ENCODE results near the gene P4HA2. TPM values are rescaled to one million over a fixed set of nuclear protein-coding genes. Genes with fewer than 3 reads are reported as not detected.

The P4HA2 gene
- 10 to 100 TPM in 1 of 2 experiments, 1 to 10 TPM in 1; 8.3 to 19.4 TPM for total RNA-seq

DNA sequence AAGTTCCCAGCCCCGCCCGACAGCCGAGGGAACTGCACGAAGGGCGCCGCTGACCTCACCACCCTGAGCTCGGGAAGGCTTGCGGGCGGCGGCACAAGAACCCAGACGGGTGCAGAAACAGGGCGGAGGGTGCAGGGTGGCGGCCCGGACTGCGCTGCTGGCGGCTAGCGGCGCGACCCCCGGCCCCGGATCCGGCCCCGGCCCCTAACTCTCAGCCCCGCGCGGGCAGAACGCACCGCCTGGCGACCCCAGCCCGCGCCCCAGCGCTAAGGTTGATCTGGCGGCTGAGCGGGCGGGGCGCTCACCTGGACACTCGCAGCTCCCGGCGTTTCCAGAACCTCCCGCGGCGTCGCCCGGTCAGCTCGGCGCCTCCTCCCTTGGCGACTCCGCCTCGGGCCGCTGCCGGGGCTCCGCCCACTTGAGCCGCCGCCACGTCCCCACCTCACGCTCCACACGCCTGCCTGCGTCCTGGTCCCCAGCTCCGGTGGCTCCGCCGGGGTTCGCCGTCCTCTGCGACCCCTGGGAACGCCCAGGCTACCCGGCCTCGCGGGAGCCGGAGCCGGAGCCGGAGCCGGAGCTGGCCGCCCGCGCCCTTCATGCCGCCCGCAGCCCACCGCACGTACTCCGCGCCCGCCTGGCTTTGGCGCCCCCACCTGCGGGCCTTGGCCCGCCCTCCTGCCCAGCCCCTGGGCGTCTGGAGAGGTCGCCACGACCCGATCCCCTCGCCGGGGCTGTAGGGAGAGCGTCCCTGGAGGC lies at the start of gene P4HA2:
TSS of gene P4HA2 (minus strand) at position 369 of the 756 bp plus-strand sequence. CDS start 9,227 bp downstream, outside the sequence.
- peak within 1 kb of the TSS; percentile 49 for H3K4me3 Mint-ChIP-seq
- CTCF ChIA-PET = interaction anchor here (0.7 to 2.0 kb wide), 5 partner anchors 10 to 149 kb away, joined by 3 to 17 read pairs (median 4); no protein-coding TSS in a partner anchor

DNA sequence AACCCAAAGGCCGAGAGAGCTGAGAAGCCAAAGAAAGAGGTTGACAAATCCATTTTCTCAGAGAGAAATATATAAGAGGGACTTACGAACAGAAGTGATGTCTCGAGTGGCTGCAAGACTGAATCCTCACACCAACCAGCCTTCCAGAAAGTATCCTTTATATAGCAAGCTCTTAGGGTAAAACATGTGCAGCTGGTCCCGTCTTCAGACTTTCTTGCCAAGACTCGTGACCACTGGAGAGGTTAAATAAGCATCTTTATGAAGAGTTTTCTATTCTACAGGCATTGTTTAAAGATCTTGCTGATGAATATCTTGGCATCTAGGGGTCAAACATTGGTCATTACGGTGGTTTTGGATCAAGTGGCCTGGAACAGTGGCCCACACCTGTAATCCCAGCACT lies 49.6 kb upstream of the P4HA2 start:
- peaks cover 2% of the 10 kb centered on the region for H3K4me1 Mint-ChIP-seq

More for the DNA sequence above, at the start of gene P4HA2:
- ATAC-seq (peak; percentile 95), DNase-seq (peak; percentile 66)
- Mint-ChIP-seq H3K9me3 (ENCODE audit: low read depth) (no peaks in the 10 kb centered on the region), H3K27me3 (peaks cover 24% of the 10 kb centered on the region), H3K4me1 (peaks cover 25% of the 10 kb centered on the region), H3K27ac (no peak within 1 kb of the TSS), H3K36me3 (no peaks in the 10 kb centered on the region)

DNA sequence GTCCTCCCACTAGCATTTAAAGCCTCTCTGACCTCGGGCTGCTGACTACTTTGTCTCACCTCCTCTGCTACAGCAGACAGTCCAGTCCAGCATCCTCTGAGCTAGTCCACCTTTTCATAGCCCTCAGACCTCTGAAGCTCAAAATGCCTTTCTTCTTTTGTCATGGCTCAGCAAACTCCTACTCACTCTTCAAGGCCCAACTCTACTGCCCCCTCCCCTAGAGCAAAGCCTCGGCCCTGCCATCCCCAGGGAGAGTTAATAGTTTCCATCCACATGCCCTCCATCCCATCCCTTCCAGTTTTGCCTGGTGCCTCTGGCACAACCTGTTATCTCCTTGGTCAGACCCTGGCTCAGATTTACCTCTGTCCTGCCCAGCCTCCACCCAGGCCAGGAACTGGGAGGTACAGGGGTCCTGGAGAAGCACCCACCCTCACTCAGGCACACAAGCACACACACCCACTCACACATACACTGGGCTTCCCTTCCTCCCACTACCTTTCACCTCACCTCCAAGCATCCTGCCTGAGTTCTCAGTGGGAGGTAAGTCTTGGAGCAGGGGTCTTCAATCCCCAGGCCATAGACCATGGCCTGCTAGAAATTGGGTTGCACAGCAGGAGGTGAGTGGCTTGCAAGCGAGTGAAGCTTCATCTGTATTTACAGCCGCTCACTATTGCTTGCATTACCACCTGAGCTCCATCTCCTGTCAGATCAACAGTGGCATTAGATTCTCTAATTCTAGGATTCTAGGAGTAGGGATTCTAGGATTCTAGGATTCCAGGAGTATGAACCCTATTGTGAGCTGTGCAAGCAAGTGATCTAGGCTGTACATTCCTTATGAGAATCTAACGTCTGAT lies 47.9 kb upstream of the P4HA2 start:
- Mint-ChIP-seq H3K9me3 (ENCODE audit: low read depth) (no peaks in the 10 kb centered on the region), H3K4me3 (no peak overlapping the region), H3K27ac (no peak overlapping the region), H3K27me3 (peaks cover 14% of the 10 kb centered on the region), H3K36me3 (no peaks in the 10 kb centered on the region), H3K4me1 (peaks cover 5% of the 10 kb centered on the region)
- CTCF ChIA-PET = interaction anchor here (2.3 kb wide), 1 partner anchor 18 kb away, joined by 11 read pairs; the partner anchor contains the start of gene SLC22A4
- DNase-seq (no peak), ATAC-seq (no peak)

More for the DNA sequence above, 49.6 kb upstream of the P4HA2 start:
- DNase-seq (no peak), ATAC-seq (no peak)
- no peak overlapping the region for H3K27ac Mint-ChIP-seq
- H3K27me3 Mint-ChIP-seq = peaks cover 18% of the 10 kb centered on the region
- H3K4me3 Mint-ChIP-seq = no peak overlapping the region
- CTCF ChIA-PET = no interaction called here
- no peaks in the 10 kb centered on the region for H3K36me3 Mint-ChIP-seq
- H3K9me3 Mint-ChIP-seq (ENCODE audit: low read depth) = no peaks in the 10 kb centered on the region

DNA sequence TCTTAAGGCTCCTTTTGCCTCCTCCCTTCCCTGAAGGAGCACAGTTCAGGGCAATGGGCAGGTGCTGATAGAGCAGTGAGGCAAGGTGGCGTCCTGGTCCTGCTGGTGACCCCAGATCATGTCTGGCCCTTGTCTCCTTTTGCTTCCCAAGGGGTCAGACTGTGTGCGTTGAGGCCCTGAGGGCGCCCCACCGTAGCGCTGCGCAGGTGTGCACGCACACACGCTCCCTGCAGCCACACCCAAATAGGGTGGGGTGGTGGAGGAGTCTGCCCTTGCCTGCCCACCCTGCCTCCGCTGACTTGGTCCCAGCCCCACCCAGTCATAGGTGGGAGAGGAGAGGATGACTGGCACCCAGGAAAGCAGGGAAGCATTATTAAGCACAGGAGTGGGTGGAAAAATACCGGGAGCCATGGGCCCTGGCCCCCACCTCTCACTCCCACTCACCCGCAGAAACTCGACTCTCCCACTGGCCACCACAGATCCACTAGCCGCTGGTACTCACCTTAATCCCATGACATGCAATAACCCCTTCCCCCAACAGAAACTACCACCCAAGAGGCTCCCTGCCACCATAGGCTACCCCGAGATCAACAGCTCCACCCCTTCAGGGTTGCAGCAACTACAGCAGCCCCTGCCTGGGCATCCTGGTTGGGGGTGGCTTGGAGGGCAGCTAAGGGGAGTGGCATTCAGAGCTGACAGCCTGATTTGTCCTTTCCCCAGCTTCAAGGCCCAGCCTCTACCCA lies 46.6 kb upstream of the P4HA2 start:
- no peak overlapping the region for H3K4me3 Mint-ChIP-seq
- no peak overlapping the region for H3K27ac Mint-ChIP-seq
- no peak for ATAC-seq
- DNase-seq = no peak
- peaks cover 5% of the 10 kb centered on the region for H3K4me1 Mint-ChIP-seq
- CTCF ChIA-PET = interaction anchor here (2.3 kb wide), 1 partner anchor 20 kb away, joined by 11 read pairs; the partner anchor contains the start of gene SLC22A4
- H3K9me3 Mint-ChIP-seq (ENCODE audit: low read depth) = no peaks in the 10 kb centered on the region
- peaks cover 8% of the 10 kb centered on the region for H3K27me3 Mint-ChIP-seq
- no peaks in the 10 kb centered on the region for H3K36me3 Mint-ChIP-seq

DNA sequence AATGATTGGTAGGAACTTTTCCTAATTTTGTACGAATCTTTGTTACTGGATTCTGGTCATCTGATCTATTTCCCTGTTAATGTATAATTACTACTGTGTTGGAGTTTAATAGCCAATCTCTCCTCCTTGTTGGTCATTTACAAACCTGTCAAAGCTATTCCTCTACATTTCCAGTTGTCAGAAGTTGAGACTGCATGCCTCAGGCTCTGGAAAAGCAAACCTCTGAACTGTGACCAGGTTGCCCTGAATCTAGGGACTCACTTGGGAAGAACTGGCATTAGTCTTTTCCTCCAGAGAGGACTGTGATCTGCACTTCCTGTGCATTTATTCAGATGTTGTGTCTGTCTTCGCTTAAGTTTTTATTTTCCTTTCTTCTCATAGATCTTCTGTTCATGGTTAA lies 46.0 kb upstream of the P4HA2 start:
- Mint-ChIP-seq H3K36me3 (no peaks in the 10 kb centered on the region), H3K27ac (no peak overlapping the region), H3K9me3 (ENCODE audit: low read depth) (no peaks in the 10 kb centered on the region), H3K4me3 (no peak overlapping the region), H3K4me1 (peaks cover 5% of the 10 kb centered on the region), H3K27me3 (peaks cover 8% of the 10 kb centered on the region)
- no peak for ATAC-seq
- DNase-seq = no peak
- CTCF ChIA-PET = interaction anchor here (1.4 to 2.7 kb wide), 5 partner anchors 20 to 227 kb away, joined by 5 to 16 read pairs (median 9); partner anchors contain the start of genes SLC22A4 and SLC22A5

DNA sequence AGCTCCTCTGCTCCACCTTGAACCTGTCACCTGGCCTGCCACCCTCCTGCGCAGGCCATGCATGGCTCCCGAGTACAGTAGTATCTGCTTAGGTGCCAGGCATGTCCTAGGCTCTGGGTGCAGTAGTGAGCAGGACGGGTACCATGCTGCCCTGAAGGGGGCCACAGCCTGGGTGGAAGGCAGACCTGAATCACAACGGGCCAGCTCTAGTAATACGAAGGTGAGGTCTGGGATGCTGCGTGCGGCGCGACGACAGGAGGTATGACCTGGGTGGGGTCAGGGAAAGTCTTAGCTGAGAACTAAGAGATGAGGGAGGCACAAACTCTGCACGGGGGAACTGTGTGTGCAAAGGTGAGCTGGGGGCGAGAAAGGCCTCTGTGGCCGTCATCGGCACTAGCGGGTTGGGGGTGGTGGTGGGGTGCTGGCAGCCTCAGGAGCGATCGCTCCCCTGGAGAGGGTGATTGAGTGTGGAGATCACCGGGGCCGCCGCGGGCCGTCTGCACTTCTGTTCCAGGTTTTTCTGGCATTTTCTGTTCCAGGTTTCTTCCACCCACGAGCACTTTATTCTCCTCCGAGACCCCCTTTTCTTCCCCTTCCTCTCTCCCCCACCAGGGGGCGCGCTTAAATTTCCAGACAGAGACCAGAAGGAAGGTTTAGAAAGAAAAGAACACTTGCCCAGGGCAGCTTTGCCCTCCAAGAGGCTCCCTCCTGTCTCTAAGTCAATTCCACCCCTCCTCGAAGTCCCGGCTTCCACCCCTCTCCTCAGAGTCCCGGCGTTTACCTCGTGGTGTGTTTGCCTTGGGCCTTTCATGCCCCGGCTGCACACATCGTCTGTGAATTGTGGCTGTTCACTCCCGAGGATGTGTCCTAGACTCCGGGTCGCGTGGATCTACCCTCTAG lies 44.9 kb upstream of the P4HA2 start:
- H3K9me3 Mint-ChIP-seq (ENCODE audit: low read depth) = no peaks in the 10 kb centered on the region
- CTCF ChIA-PET = interaction anchor here (0.6 to 2.7 kb wide), 16 partner anchors 8 to 228 kb away, joined by 3 to 16 read pairs (median 5); partner anchors contain the start of genes SLC22A4 and SLC22A5
- H3K4me1 Mint-ChIP-seq = peaks cover 5% of the 10 kb centered on the region
- peaks cover 8% of the 10 kb centered on the region for H3K27me3 Mint-ChIP-seq
- ATAC-seq = peak; percentile 45
- H3K27ac Mint-ChIP-seq = no peak overlapping the region
- H3K4me3 Mint-ChIP-seq = no peak overlapping the region
- H3K36me3 Mint-ChIP-seq = no peaks in the 10 kb centered on the region
- DNase-seq = peak; percentile 70

DNA sequence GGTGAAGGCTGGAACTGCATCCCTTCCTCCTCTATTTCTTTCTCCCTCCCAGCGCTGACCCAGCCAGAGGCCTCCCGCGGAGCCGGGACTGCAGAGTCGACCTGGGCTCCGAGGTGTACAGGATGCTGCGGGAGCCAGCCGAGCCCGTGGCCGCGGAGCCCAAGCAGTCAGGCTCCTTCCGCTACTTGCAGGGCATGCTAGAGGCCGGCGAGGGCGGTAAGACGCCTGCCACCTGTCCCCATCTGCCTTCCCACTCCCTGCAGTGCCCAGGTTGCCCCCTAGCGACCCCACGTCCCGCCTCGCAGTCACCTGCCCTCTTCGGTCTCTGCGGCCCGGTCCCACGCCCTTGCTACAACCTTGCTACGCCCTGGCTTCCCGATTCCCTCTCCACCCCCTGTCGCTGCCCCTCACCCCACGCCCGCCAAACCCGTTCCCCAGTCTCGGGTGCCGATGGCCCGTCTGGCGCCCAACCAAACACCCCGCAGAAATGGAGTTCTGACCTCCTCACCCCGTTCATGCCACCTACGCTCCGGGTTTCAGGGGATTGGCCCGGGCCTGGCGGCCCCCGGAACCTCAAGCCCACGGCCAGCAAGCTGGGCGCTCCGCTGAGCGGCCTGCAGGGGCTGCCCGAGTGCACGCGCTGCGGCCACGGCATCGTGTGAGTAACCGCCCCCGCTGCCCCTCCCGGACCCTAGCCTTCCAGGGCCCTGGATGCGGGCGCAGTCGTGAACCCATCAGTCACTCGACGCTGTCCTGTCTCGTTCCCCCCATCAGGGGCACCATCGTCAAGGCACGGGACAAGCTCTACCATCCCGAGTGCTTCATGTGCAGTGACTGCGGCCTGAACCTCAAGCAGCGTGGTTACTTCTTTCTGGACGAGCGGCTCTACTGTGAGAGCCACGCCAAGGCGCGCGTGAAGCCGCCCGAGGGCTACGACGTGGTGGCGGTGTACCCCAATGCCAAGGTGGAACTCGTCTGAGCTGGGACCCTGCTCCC lies 43.9 kb upstream of the P4HA2 start:
- H3K4me3 Mint-ChIP-seq = no peak overlapping the region
- H3K4me1 Mint-ChIP-seq = peaks cover 5% of the 10 kb centered on the region
- ATAC-seq = peak; percentile 31
- H3K27ac Mint-ChIP-seq = no peak overlapping the region
- no peaks in the 10 kb centered on the region for H3K36me3 Mint-ChIP-seq
- CTCF ChIA-PET = interaction anchor here (0.8 to 2.7 kb wide), 13 partner anchors 8 to 229 kb away, joined by 3 to 16 read pairs (median 5); partner anchors contain the start of genes SLC22A4 and SLC22A5
- peak; percentile 42 for DNase-seq
- peaks cover 8% of the 10 kb centered on the region for H3K27me3 Mint-ChIP-seq
- H3K9me3 Mint-ChIP-seq (ENCODE audit: low read depth) = no peaks in the 10 kb centered on the region

DNA sequence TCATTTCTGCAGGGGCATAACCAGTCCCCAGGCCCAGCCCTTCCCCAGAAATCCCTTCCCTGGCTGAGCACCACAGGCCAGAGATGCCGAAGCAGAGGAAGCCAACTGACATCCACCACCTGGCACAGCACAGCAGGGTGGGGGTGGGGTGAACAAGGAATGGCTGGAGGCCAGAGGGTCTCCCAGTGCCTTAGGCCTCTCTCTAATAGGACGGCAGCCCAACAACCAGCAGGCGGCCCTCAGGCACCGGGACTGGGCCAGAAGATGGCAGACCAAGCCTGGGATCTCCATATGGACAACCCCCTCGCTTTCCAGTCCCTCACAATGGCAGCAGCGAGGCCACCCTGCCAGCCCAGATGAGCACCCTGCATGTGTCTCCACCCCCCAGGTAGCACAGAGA lies 43.1 kb upstream of the P4HA2 start:
- H3K36me3 Mint-ChIP-seq = no peaks in the 10 kb centered on the region
- H3K4me1 Mint-ChIP-seq = peaks cover 5% of the 10 kb centered on the region
- H3K27me3 Mint-ChIP-seq = peaks cover 8% of the 10 kb centered on the region
- H3K4me3 Mint-ChIP-seq = no peak overlapping the region
- DNase-seq (peak; percentile 35), ATAC-seq (no peak)
- no peak overlapping the region for H3K27ac Mint-ChIP-seq
- no peaks in the 10 kb centered on the region for H3K9me3 Mint-ChIP-seq (ENCODE audit: low read depth)
- CTCF ChIA-PET = no interaction called here

DNA sequence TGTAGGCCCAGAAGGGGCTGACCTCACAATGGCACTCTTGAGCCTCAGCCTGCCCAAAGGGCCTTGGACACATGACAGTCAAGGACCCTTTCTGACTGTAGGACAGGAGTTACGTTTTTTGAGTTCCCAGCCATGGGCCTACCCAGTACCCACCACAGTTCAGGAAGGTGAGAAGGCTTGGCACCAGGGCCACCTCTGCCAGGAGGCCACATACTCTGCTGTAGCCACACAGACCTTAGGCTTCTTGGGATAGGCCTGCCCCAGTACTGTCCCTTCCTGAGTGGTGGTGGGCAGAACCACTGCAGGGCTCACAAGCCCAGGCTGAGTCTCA lies 42.6 kb upstream of the P4HA2 start:
- ATAC-seq (no peak), DNase-seq (no peak)
- Mint-ChIP-seq H3K9me3 (ENCODE audit: low read depth) (no peaks in the 10 kb centered on the region), H3K4me3 (no peak overlapping the region), H3K4me1 (peaks cover 5% of the 10 kb centered on the region), H3K27ac (no peak overlapping the region), H3K36me3 (no peaks in the 10 kb centered on the region), H3K27me3 (peaks cover 8% of the 10 kb centered on the region)
- CTCF ChIA-PET = no interaction called here

DNA sequence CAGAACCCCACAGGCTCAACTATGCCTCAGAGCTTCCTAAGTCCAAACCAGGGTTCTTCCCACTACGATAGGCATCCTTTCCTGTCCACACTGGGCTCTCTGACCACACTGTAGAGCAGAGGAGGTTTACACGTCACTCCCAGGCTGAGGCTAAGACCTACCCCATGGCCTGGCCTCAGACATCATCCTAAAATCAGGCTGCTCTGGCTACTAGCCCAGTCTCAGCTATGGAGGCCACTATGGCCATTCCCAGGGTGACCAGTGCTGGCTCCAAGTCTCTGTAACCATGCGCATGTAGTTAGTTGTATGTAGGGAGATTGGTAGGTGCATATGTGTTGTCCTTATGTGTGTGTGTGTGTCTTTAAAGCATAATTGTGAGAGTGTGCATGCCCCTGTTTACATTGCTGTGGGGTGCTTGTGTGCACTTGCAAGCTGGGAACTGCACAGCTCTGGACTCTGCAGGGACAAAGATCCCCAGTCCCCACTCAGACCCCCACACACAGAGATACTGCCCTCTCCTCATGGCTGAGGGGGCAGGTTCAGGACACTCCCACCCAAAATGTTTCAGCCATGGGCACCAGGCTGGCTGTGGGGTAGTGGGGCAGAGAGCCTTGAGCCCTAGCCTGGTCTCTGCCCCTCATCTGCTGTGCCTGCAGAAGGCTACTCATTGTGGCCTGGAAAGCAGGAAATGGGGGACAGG lies 42.1 kb upstream of the P4HA2 start:
- Mint-ChIP-seq H3K9me3 (ENCODE audit: low read depth) (no peaks in the 10 kb centered on the region), H3K36me3 (no peaks in the 10 kb centered on the region), H3K27ac (no peak overlapping the region), H3K4me1 (peaks cover 5% of the 10 kb centered on the region), H3K4me3 (no peak overlapping the region), H3K27me3 (peaks cover 8% of the 10 kb centered on the region)
- CTCF ChIA-PET = interaction anchor here (1.5 kb wide), 1 partner anchor 24 kb away, joined by 3 read pairs; no protein-coding TSS in a partner anchor
- peak; percentile 37 for DNase-seq
- ATAC-seq = no peak
